ENCODE measurements around the gene SCAF1. TPM values are rescaled to one million over a fixed set of nuclear protein-coding genes. Genes with fewer than 3 reads are reported as not detected.

The SCAF1 gene
- total RNA-seq, 1 donor from 2014 or later: 84.4 TPM

DNA sequence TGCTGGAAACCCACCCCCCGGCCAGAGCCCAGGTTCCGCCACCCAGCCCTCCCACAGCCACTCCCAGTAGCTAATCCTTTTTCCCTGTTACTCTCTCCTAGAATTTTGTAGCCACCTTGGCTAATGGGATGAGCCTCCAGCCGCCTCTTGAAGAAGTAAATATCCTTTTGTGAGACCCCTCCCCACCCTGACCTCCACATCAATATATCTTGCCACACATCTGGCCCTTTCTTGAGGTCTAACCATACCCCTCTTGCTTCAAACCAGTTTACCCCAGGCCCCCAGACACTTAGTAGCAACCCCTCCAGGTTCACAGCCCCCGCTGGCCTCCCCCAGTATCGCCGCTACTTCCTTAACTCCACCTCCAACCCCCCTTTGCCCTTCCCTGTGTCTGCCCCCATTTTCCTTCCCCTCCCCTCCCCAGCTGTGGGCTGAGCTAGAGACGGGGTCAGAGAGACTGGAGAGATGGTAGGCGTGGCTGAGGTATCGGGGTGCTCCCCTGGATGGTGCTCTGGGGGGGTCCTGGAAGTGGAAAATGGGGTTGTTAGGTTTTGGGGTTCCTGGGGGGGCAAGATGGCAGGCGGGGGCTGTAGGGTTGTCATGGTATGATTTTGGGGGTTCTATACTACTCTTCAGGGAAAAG is 37.9 kb downstream of the SCAF1 start:
- Mint-ChIP-seq H3K27me3 (ENCODE audit: unreplicated experiment) (peaks cover 6% of the 10 kb centered on the region), H3K4me3 (ENCODE audit: unreplicated experiment) (peak overlapping the region; percentile 71), H3K4me1 (ENCODE audit: low read depth, unreplicated experiment) (peaks cover 12% of the 10 kb centered on the region), H3K27ac (ENCODE audit: unreplicated experiment) (peak overlapping the region; percentile 76), H3K9me3 (ENCODE audit: unreplicated experiment) (peaks cover 4% of the 10 kb centered on the region), H3K36me3 (ENCODE audit: unreplicated experiment) (no peaks in the 10 kb centered on the region)
- no peak for DNase-seq
- TF ChIP-seq, protein P1, sequence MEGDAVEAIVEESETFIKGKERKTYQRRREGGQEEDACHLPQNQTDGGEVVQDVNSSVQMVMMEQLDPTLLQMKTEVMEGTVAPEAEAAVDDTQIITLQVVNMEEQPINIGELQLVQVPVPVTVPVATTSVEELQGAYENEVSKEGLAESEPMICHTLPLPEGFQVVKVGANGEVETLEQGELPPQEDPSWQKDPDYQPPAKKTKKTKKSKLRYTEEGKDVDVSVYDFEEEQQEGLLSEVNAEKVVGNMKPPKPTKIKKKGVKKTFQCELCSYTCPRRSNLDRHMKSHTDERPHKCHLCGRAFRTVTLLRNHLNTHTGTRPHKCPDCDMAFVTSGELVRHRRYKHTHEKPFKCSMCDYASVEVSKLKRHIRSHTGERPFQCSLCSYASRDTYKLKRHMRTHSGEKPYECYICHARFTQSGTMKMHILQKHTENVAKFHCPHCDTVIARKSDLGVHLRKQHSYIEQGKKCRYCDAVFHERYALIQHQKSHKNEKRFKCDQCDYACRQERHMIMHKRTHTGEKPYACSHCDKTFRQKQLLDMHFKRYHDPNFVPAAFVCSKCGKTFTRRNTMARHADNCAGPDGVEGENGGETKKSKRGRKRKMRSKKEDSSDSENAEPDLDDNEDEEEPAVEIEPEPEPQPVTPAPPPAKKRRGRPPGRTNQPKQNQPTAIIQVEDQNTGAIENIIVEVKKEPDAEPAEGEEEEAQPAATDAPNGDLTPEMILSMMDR (IDR thresholded peaks at IDR 0.05; ENCODE audit: partially characterized antibody, unreplicated experiment): no peak

DNA sequence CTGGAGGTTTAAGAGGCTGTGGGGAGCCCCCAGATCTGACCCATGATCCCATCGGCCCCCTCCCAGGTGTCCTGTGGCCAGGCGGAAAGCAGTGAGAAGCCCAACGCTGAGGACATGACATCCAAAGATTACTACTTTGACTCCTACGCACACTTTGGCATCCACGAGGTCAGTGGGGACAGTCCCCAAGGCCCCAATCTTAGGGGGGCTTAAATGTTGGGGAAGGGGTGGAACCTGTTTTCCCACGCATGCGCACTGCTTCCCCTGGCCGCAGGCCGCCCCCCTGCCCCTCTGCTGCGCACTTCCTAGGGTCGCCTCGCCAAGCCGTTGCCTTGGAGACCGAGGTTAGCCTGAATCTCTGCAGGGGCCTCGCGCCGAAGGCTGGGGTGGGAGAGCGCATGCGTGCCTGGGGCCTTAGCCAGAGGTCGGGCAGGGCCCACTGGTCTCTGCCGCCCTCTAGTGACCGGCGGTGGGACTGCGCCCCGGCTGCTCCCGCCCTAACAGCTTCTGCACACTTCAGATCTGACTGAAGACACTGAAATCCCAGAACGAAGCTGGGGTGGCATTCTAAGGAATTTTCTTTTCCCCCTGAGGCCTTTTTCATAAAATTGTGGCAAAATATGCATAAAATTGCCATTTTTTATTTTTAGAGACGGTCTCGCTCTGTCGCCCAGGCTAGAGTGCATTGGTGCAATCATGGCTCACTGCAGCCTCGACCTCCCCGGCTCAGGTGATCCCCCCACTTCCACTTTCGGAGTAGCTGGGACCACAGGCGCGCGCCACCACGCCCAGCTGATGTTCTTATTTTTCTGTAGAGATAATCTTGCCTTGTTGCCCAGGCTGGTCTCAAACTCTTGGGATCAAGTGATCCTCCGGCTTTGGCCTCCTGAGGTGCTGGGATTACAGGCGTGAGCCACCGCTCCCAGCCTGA is 38.7 kb downstream of the SCAF1 start:
- Mint-ChIP-seq H3K27ac (ENCODE audit: unreplicated experiment) (peak overlapping the region; percentile 76), H3K9me3 (ENCODE audit: unreplicated experiment) (peaks cover 6% of the 10 kb centered on the region), H3K27me3 (ENCODE audit: unreplicated experiment) (peaks cover 7% of the 10 kb centered on the region), H3K36me3 (ENCODE audit: unreplicated experiment) (no peaks in the 10 kb centered on the region), H3K4me1 (ENCODE audit: low read depth, unreplicated experiment) (peaks cover 12% of the 10 kb centered on the region), H3K4me3 (ENCODE audit: unreplicated experiment) (peak overlapping the region; percentile 63)
- TF ChIP-seq, protein P1 (IDR thresholded peaks at IDR 0.05; ENCODE audit: partially characterized antibody, unreplicated experiment): peak; percentile 99
- DNase-seq: peak; percentile 100

DNA sequence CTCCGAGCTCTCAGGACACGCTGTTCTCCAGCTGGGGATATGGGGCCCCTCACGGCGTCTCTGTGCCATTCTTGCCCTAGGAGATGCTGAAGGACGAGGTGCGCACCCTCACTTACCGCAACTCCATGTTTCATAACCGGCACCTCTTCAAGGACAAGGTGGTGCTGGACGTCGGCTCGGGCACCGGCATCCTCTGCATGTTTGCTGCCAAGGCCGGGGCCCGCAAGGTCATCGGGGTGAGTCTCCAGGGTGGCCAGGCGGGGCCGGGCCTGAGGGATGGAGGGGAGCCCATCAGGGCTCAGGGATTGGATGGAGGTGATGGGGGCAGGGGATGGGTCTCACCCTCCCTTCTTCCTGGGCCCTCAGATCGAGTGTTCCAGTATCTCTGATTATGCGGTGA is 39.8 kb downstream of the SCAF1 start:
- Mint-ChIP-seq H3K27me3 (ENCODE audit: unreplicated experiment) (peaks cover 8% of the 10 kb centered on the region), H3K4me3 (ENCODE audit: unreplicated experiment) (no peak overlapping the region), H3K9me3 (ENCODE audit: unreplicated experiment) (peaks cover 2% of the 10 kb centered on the region), H3K4me1 (ENCODE audit: low read depth, unreplicated experiment) (peaks cover 12% of the 10 kb centered on the region), H3K27ac (ENCODE audit: unreplicated experiment) (no peak overlapping the region), H3K36me3 (ENCODE audit: unreplicated experiment) (no peaks in the 10 kb centered on the region)
- TF ChIP-seq, protein P1 (IDR thresholded peaks at IDR 0.05; ENCODE audit: partially characterized antibody, unreplicated experiment): no peak
- DNase-seq: no peak

DNA sequence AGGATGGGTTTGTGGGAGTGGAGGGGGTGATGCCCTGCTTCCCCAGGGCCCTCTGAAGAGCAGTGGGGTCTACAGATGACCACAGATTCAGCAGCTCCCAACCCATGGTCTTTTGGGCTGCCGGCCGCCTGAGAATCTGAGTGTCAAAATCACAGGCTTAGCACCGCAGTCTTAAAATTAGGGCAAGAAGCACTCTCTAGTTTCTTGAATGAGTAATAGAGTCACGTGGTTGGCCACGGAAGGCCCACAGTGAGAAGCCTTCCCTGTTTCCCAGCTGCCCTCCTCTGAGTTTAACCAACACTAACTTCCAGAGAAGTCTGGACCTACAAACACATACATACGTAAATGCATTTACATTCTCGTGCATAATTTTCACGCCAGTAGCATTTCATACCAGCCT is 40.3 kb downstream of the SCAF1 start:
- H3K4me3 Mint-ChIP-seq (ENCODE audit: unreplicated experiment): no peak overlapping the region
- no peak for DNase-seq
- TF ChIP-seq, protein P1 (IDR thresholded peaks at IDR 0.05; ENCODE audit: partially characterized antibody, unreplicated experiment): no peak
- H3K9me3 Mint-ChIP-seq (ENCODE audit: unreplicated experiment): peaks cover 3% of the 10 kb centered on the region
- H3K36me3 Mint-ChIP-seq (ENCODE audit: unreplicated experiment): no peaks in the 10 kb centered on the region
- H3K27ac Mint-ChIP-seq (ENCODE audit: unreplicated experiment): no peak overlapping the region
- H3K27me3 Mint-ChIP-seq (ENCODE audit: unreplicated experiment): peaks cover 8% of the 10 kb centered on the region
- H3K4me1 Mint-ChIP-seq (ENCODE audit: low read depth, unreplicated experiment): peaks cover 12% of the 10 kb centered on the region
